Hematopoietic multipotent progenitor cell (in vitro differentiated cells): Measurements from ENCODE around the gene ELAVL1. TPM values are rescaled to one million over a fixed set of nuclear protein-coding genes. Genes with fewer than 3 reads are reported as not detected.
"Not testable (repeated sequence)": the region's sequence is repeated elsewhere in the genome, so short reads cannot be mapped to it uniquely, and the experiment has no call there.

Experiments
- DNase-seq, 3 donors: peaks; one replicate each; pipeline ENCODE4 v3.0.0-alpha.2; 2011 to 2015; ENCODE audit warnings: low read depth in 2 of 3, low spot score in 2 of 3
- total RNA-seq: library from RNA; depleted of rRNA; stranded (reverse); fragments of >200 nt; gene quantifications from one replicate; pipeline ENCODE4 v1.2.3, GENCODE V29; 2012

The ELAVL1 gene
- total RNA-seq, 1 donor, result 44.4 TPM

DNA sequence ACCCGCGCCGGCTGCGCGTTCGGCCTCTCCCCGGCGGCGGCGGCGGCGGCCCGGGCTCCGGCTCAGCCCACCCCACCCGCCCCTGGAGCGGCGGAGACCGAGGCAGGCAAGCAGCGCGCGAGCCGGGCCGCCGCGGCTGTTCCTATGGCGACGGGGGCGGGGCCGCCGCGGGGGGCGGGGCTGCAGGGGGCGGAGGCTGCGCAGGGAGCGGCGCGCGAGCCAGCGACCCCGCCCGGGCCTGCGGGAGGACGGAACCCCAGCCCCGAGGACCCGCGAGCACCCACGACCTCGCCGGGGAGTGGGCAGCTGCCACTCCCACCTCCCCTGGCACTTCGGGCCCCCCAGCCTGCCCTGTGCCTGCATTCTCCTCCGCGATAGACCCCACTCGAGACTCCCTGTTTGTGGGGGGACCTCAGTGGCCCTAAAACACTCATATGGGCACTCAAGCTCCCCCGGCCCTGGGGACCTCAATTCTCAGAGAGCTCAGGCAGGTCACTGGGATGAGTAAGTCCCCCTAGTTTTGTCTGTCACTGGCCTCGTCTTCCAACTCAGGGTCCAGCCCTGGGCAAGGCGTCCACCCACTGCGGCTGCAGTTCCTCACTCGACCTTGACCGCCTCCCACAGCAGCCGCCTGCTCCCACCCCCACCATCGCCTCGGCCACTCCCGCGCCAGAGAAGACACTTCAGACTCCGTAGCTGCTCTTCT is 79.3 kb downstream of the ELAVL1 start, which contains the start of gene CTXN1:
Gene CTXN1 (minus strand): TSS at position 115 of the 706 bp plus-strand sequence. CDS start 597 bp downstream, outside the sequence.
- DNase-seq, result peak in 2 of 3 donors; percentile 42 to 54

DNA sequence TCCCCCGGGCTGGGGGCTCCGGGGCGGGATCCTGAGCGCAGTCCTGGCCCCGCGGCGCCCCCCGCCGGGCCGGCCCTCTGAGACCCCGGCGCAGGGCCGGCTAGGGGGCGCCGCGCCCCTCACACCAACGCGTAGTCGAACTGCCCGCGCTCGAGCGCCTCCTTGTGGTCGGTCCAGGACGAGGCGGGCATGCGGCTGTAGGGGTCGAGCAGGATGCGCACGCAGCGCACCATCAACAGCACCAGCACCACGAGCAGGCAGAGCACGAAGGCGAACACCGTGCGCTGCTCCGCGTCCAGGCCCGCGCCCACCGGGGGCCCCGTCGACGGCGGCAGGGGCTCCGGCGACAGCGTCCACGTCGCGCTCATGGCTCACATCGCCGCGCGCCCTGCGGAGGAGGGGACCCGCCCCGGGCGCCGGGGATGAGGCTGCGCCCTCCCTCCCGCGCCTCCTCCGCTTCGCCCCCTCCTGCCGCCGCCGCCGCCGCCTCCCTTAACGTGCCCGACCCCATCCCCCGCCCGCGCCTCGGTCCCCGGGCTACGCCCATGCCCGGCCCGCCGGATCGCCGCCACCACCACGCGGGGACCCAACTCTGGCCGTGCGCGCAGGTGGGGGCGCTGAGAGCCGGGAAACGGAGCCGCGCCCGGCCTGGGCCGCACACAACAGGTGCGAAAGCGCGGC is 80.1 kb downstream of the ELAVL1 start:
- peak; percentile 68 to 91 (median 89) for DNase-seq

DNA sequence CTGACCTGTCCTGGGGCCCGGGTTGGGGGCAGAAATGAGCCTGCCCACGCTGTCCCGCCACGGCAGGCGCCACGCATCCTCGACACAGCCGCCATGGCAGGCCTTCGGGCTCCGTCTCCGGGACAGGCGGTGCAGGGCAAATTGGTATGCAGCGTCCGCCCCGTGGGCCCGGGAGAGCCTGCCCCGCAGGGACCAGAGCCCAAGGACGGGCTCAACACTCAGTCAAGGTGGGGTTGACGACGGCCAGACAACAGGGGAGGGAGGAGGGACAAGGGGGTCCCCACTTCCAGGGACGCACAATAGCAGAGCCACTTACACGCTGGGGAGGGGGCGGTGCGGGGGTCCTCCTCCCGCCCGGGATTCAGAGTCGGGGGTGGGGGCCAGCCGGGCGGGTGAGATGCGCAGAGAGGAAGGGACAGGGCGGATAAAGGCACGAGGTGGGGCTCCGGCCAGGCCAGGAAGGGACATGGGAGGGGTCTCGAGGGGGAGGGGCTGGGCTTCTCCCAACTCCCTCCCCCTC is 80.7 kb downstream of the ELAVL1 start:
- no peak for DNase-seq

DNA sequence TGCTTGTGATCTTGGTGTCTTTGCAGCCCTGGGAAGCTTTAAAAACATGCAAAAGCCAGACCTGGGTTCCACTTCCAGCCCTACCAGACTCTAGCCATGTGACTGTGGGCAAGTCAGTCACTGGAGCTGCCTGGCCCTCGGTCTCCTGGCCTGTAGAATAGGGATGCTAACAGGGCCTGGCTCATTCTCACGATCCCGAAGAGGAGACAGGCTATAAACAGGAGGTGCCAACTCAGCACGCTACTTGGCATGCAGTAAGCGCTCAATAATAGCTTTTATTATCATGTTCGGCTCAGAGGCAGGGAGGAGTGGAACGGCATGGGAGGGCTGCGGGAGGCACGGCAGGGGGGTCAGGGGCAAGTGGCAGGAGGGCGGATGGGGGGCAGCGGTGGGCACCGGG is 81.2 kb downstream of the ELAVL1 start:
- no peak for DNase-seq

DNA sequence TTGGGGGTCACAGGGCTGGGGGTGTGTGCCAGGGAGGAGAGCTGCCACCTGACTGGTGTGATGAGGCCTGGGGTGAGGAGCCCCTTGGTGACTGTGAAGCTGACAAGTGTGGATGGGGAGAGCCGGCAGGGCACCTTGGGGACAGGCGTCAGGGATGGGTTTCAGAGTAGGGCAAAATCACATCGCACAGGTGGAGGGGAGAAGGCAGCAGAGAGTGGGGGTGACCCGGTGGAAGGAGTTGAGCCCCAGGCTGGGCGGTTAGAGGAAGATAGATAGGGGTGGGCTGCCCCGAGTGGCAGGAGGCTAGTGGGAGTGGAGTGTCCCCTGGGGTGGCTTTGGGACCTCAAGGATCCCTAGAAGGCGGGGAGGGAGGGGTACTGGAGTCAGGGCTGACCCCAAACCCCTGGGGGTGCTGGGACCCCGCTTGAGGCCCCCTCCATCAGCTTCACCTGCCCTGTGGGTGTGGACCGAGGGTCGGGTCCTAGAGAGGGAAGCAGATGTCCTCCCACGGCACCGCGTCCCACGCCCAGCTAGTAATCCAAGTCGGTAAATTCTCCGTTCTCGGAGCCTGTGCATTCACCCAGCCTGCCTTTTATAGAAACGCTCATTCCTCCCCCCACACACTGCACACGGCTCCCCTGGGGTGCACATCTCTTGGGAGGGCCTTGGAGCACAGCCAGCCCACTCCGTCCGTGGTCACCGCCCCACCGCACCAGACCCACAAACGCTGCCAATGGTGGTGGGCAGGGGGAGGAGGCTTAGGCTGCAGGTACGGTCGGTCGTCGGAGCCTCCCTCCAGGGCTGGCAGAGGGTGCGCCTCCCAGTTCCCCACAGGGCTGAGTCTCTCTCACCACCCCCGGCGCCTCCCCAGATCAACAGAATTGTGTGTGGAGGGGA is 81.9 kb downstream of the ELAVL1 start:
- no peak for DNase-seq

DNA sequence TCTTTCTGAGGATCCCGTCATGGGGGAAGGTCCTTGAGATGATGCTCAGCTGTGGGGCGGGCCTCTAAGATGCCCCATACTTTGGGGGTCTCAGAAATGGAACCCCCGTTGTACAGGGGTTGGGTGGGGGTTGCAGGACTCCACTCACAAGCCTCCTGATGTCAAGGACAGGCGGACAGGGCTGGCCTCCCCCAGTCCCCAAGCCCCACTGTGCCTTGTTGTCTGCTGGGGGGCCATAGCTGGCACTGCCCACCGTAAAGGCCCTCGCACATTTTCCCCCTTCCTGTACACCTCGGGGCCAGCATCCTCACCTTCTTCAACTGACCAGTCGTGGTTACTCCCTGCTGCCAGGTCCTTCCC is 82.6 kb downstream of the ELAVL1 start:
- no peak for DNase-seq

DNA sequence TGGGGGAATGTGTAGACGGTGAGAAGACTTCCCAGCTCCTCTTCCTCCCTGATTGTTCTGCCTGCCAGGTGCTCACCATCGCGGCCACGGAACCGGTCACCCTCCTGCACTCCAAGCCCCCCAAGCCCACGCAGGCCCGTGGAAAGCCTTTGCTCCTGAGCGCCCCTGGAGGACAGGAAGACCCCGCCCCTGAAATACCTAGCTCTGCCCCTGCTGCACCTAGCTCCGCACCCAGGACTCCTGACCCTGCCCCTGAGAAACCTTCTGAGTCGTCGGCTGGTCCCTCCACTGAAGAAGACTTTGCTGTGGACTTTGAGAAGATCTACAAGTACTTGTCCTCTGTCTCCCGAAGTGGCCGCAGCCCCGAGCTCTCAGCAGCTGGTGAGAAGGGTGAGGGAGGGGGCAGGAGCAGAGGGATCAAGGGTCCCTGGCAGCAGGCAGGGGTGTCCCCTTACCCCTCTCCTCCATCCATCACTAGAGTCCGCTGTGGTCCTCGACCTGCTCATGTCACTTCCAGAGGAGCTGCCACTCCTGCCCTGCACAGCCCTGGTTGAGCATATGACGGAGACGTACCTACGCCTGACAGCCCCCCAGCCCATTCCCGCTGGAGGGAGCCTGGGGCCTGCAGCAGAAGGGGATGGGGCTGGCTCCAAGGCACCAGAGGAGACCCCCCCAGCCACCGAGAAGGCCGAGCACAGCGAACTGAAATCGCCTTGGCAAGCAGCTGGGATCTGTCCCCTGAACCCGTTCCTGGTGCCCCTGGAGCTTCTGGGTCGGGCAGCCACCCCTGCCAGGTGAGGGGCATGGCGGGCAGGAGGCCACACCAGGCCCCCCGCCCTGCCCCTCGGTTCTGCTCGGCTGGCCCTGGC is 83.2 kb downstream of the ELAVL1 start:
- no peak for DNase-seq

DNA sequence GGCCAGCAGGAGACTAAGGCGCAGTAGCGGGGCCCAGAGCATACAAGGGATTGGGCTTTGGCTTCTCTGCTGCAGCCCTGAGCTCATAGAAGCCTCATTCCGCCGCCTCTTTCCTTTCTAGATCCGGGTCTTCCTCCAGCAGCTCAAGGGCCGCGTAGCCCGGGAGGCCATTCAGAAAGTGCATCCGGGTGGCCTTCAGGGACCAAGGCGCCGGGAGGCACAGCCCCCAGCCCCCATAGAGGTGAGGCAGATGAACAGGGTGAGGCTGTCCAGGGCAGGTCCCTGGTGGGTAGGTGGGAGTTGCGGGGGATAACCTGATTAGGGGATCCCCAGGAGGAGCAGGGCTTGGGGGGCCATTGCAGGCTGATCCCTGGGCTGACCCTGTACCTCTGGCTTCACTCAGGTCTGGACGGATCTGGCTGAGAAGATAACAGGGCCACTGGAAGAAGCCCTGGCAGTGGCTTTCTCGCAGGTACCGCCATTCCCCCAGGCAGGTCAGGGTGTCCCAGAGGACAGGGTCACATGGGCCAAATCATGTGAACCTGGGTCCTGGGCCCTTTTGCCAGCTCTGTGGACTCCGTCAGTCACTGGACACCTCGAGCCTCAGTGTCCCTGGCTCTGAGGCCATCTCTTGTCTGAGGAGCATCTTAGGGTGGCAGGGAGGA is 84.0 kb downstream of the ELAVL1 start:
- no peak for DNase-seq

DNA sequence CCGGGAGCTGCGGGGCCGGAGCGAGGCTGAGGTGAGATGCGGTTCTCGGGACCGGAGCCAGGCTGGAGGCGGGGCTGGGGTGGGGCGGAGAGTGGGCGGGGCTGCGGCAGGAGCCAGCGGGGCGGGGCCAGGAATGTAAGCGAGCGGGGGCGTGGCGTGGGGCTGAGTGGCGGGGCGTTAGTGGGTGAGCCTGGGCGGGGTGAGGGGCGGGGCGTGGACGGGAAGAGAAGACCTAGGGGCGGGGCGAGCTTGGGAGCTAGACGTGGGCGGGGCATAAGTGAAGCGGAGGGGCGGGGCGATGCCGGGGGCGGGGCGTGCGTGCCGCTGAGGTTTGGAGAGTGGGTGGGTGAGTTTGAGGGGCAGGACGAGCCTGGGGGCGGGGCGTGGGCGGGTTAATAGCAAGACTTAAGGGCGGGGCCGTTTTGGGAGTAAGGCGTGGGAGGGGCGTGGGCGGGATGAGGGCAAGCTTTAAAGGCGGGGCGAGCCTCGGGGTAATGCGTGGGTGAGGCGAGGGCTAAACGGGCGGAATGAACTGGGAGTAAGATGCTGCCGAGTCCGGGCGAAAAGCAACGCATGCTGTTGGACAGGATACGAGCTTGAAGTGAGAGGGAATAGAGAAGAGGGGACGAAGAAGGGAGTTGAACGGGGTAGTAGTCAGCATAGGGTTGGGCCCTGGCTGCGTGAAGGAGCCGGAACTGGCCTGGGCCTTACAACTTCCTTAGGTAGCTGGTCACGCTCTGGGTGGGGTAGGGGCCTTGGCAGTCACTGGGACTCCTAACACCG is 84.7 kb downstream of the ELAVL1 start:
- peak; percentile 98 to 99 (median 99) for DNase-seq

DNA sequence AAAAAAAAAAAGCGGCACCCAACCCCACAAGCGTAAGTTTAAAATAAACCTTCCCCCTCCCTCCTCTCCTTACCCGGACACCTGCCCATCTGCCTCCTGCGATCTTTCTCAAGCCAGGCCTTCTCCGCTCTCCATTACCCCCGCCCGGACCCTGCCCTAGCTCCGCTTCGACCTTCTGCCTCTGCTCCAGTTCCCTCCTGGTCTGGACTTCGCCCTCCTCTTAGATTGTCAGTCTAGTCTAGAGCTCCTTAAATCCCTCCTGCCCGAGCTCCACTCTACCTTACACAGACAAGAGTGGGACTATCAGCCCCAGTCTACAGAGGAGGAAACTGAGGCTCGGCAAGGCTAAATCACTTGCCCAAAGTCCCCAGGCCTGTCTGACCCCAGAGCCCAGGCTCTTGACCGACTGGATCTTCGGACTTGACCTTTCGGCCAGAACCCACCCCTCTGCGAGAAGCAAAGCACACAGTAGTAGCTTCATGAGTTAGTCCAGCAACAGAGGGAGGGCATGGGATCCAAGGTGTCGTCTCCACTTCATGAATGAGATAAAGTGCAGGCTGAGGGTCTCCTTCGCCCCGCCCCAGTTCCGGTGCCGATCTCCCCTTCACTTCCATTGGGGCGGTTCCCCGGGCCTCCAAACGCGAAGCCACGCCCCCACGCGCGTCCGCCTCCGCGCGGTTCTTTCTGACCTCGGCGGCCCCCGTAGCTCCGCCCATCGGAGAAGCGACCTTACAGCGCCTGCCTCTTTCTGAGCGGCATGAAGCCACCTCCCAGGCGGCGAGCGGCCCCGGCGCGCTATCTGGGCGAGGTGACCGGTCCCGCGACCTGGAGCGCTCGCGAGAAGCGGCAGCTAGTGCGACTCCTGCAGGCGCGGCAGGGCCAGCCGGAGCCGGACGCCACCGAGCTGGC is 85.6 kb downstream of the ELAVL1 start, which contains the start of gene SNAPC2:
Gene SNAPC2 (plus strand): TSS at position 729 of the 909 bp plus-strand sequence. CDS start 29 bp downstream, at position 758.
- peak; percentile 95 to 96 (median 96) for DNase-seq

DNA sequence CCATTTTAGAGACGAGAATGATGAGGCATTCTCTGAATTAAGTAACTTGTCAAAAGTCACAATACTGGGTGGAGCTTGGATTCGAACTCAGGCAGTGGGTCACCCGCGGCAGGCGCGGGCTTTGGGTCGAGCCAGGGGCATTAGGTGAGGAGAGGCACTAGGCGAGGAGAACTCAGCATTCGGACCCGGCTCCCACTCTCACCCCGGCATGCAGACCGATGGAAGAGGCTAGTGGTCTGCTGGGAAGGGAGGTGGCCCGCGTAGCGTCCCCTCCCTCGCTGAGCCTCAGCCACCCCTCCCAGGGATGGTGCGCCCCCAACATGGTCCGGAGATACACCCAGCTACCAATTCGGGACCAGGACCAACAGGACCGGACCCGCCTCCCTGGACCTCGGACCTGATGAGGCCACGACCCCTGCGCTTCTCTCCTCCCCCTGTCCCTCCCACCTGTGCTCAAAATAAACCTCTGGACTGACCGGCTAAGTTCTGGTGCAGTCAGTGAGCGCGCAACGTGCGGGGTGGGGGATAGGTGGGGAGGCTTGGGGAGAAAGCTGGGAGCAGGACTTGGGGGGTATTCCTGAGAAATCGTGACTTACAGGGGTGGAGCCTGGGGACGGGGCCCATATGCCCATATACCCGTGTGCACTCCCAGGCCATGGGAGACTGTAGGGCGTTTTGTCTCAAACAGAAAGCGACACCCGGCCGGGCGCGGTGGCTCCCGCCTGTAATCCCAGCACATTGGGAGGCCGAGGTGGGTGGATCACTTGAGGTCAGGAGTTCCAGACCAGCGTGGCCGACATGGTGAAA is 86.6 kb downstream of the ELAVL1 start:
- no peak for DNase-seq

DNA sequence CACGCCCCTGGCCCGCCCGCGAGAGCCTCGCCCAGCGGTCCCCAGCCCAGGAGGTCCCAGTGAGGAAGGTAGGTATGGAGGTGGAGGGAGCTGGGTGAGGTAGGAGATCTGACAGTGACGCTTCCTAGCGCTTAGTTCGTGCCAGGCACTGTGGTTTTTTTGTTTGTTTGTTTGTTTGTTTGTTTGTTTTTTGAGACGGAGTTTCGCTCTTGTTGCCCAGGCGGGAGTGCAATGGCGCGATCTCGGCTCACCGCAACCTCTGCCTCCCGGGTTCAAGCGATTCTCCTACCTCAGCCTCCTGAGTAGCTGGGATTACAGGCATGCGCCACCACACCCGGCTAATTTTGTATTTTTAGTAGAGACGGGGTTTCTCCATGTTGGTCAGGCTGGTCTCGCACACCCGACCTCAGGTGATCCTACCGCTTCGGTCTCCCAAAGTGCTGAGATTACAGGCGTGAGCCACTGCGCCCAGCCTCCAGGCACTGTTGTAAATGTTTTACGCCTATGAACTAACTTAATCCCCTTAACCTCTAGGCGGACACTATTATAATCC is 87.3 kb downstream of the ELAVL1 start:
- not testable (repeated sequence) for DNase-seq

DNA sequence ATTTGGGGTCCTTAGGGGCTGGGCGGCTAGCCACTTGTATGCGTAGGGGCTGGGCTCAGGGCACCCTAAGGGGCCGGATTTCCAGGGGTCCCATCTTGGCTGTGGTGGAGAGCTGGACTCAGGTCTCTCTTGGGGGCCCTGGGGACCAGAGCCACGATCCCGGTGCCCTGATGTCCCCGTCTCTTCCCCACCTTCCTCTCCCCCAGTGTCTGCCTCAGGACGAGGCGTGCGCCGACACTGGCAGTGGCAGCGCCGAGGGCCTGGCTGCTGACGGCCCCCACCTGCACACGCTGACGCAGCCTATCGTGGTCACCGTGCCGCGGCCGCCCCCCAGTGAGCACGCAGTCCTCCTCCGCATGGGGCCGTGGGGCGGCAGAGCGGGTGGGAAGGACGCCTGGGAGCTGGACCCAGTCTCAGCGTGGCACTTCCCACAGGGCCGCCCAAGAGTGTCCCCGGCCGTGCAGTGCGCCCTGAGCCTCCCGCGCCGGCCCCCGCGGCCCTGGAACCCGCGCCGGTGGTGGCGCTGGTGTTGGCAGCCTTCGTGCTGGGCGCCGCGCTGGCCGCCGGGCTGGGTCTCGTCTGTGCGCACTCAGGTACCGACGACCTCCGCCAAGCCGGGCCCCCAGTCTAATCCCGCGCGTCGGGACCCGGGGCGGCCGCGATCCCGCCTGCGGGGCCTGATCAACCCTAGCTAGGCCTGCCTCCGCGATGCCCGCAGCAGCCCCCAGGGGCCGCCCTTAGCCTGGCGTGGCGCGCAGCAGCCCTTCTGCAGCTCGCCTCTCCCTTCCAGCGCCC is 88.0 kb downstream of the ELAVL1 start:
- DNase-seq, result peak in 2 of 3 donors; percentile 73 to 74

DNA sequence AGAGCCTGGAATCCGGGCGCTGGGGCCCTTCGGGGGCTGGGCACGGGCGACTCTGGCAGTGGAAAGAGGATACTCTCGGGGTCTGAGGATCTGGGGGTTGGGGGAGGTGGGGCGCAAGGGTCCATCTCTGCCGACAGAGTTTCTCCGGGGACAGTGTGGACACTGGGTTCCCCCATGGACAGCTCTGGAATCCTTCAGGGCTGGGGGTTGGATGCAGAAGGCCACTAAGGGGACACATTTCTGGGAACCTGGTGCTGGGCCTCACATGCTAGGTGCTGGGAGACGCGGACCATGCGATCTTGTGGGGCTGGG is 88.5 kb downstream of the ELAVL1 start:
- DNase-seq, result no peak

DNA sequence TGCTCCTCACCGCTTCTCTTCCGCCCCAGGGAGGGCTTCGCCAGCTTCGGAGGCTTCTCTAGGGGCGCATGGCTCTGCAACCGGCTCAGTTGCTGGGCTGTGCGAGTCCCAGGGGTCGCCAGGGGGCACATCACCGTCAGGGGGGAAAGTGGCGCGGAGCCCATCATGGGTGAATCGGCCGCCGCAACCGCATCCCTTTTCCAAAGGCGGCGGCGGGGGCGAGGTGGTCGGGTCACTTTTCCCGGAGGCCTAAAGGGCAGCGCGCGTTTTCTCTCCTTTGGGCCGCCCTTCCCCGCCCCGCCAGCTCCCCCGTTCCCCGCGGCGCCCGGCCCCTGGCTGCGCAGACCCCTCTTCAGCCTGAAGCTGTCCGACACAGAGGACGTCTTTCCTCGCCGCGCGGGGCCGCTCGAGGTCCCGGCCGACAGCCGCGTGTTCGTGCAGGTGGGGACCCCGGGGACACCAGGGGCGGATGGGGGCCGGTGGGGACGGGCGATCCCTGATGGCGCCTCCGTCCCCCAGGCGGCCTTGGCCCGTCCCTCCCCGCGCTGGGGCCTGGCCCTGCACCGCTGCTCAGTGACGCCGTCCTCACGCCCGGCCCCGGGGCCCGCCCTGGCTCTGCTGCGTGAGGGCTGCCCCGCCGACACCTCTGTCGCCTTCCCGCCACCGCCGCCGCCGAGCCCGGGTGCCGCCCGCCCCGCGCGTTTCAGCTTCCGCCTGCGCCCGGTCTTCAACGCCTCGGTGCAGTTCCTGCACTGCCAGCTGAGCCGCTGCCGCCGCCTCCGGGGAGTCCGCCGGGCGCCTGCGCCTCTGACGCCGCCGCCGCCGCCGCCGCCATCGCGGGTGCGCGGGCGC is 89.1 kb downstream of the ELAVL1 start:
- DNase-seq, result no peak
